IPS-18c (cell line): Measurements from ENCODE around the gene FNDC3B.

Source experiments
- H3K4me3 ChIP-seq: 2 replicates; pipeline ENCODE4 v1.7.0; 2013; ENCODE audit warnings: low read depth, mild to moderate bottlenecking, low read length, moderate library complexity; ENCODE audit not compliant: insufficient read depth
- H3K9me3 ChIP-seq: one replicate; pipeline ENCODE4 v1.6.1; 2013; ENCODE audit warnings: mild to moderate bottlenecking, low read length, moderate library complexity; ENCODE audit not compliant: control insufficient read depth, insufficient read depth

Gene FNDC3B

GRCh38 chr3:172131746-172132145, 92.4 kb downstream of the FNDC3B start:
- Histone ChIP-seq H3K9me3 (no peaks in the 10 kb centered on the region), H3K4me3 (no peak overlapping the region)

GRCh38 chr3:172132159-172132586, 92.8 kb downstream of the FNDC3B start:
- Histone ChIP-seq H3K9me3 (no peaks in the 10 kb centered on the region), H3K4me3 (no peak overlapping the region)

DNA sequence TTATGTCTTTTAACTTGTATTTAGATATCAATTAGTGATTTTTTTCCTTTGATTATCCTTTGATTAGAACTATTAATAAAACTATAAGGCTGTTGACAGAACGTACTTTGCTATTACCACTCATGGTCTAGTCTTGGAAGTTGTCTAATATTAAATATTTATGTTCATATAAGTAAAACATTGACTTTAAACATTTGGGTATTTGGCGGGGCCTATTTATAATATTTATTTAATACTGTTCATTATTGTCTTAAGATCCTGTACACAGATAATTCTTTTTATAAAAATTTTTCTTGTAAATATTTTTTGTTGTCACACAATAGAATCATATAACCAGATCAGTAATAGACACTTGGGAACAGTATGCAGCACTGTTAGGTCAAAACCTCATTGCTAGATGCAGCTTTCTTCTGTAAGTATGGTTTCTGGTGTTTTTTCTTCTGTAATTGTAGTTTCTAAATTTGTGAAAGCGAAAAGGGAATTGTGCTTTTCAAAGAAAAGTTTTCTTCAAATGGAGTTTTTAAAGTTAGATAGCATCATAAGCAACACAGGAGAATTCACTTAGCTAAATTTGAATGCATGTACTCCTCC, 93.4 kb downstream of the FNDC3B start:
- no peak overlapping the region for H3K4me3 ChIP-seq
- no peaks in the 10 kb centered on the region for H3K9me3 ChIP-seq

DNA sequence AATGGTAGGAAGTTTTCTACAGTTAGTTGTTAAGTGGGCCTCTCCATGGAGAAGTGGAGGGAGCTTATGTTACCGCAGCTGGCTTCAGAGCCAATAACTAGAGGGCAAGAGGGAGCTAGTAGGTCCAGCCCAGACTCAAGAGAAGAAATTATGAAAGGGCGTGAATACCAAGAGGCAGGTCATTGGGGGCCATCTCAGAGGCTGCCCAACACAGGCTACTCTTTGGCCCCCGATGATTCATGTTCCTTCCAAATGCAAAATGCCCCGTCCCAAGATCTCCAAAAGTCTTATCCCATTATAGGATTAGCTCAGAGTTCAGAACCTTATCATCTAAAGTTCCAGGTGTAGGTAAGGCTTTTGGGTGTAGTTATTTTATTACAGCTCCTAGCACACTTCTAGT, 94.5 kb downstream of the FNDC3B start:
- no peak overlapping the region for H3K4me3 ChIP-seq
- no peaks in the 10 kb centered on the region for H3K9me3 ChIP-seq

DNA sequence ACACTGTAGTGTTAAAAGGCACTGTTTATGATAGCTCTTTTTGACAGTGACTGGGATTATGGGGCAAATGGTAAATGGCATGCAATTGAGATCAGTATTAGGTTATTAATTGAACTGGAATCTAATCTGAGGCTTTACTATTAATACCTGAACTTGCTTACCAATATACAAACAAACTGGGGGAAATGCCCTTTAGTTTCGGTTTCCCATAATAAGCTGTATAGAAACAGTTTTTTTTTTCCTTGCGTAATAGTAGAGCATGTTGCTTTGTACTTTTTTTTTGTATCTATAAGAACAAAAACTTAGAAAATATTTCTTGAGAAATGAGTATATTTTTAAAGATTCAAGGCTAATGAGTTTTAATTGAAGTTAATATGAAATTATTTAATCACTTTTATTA, 95.0 kb downstream of the FNDC3B start:
- Histone ChIP-seq H3K4me3 (no peak overlapping the region), H3K9me3 (no peaks in the 10 kb centered on the region)

DNA sequence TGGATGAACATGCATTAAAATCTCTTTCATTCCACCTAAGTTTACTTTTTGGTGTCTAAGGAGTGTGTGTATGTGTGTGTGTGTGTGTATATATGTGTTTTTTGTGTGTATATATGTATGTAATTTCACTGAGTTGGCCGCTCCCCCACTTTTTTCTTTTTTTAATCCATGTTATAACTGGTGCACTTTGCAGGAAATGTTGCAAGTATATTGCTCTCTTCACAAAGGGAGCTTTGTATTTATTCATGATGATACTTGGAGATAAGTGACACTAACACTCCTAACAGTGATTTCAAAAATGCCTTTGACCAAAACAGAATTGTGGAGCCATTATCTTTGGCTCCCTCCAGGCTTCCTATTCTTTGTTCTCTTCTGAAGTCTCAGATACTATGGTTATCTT, 95.8 kb downstream of the FNDC3B start:
- Histone ChIP-seq H3K9me3 (no peaks in the 10 kb centered on the region), H3K4me3 (no peak overlapping the region)

DNA sequence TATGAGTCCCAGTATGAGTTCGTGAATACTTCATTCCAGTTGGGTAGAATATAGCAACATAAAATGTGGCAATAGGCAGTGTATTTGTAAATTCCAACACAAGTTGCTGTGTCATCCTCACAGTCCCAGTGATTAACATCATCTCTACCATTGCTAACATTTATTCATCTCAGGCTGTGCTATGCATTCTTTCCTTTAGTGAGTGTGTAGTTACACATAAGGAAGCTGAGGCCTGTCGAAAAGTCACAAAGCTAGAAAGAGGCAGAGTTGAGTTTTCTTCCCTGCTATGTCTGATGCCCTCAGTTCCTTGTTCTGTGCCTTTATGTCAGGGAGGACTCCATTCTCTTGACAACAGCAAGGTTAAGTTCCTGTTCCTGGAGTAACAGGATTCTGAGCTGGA, 96.4 kb downstream of the FNDC3B start:
- H3K9me3 ChIP-seq = no peaks in the 10 kb centered on the region
- H3K4me3 ChIP-seq = no peak overlapping the region

DNA sequence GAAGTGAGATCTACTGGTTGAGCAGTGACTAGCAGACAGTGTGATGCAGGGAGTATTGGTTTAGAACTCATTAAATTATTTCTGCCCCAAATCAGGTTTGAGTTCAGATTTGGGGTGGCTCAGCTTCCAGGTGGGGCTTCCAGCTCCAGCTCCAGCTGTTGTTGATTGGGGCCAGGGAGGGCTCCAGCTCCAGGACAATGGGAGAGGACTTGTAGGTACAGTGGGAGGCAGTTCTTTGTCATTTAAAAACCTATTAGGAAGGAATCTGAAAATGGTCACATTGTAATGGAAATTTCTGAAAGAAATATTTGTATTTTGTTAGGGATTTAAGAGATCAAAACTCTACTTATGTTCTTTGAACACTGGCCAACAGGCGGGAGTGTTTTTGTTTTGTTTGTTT, 97.0 kb downstream of the FNDC3B start:
- Histone ChIP-seq H3K9me3 (no peaks in the 10 kb centered on the region), H3K4me3 (no peak overlapping the region)

DNA sequence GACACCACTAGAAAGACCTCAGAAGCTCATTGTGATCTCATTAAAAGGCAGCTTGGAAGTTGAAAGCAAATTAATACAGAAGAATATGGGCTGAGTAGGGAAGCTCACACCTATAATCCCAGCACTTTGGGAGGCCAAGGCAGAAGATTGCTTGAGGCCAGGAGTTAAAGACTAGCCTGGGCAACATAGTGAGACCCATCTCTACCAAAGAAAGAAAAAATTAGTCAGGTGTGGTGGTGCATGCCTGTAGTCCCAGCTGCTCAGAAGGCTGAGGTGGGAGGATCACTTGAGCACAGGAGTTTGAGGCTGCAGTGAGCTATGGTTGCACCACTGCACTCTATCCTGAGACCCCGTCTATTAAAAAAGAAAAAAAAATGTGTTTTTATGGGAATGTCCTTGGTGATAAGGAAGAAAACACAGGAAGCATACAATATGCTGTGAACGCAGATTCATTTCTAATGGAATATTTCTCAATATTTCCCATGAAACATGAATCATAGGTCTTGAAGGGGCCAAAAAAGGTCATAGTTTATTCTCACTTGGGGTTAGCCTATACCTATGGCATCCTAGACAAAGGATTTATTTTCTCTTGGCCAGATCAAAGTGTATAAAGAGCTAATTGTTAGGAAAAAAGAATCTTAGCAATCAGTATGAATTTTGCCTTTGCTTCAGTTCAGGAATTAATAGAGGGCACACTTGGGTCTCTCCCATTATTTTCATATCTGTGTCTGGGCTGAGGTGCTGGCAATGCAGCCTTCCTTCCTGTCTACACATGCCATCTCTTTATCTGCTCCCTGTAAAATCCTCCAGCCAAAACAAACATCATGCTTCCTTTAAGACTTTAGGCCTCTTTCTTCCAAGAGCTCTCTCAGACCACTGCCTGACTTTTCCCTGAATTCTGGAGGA, 98.2 kb downstream of the FNDC3B start:
- Histone ChIP-seq H3K4me3 (no peak overlapping the region), H3K9me3 (no peaks in the 10 kb centered on the region)

GRCh38 chr3:172138193-172138537, 98.8 kb downstream of the FNDC3B start:
- H3K4me3 ChIP-seq = no peak overlapping the region

DNA sequence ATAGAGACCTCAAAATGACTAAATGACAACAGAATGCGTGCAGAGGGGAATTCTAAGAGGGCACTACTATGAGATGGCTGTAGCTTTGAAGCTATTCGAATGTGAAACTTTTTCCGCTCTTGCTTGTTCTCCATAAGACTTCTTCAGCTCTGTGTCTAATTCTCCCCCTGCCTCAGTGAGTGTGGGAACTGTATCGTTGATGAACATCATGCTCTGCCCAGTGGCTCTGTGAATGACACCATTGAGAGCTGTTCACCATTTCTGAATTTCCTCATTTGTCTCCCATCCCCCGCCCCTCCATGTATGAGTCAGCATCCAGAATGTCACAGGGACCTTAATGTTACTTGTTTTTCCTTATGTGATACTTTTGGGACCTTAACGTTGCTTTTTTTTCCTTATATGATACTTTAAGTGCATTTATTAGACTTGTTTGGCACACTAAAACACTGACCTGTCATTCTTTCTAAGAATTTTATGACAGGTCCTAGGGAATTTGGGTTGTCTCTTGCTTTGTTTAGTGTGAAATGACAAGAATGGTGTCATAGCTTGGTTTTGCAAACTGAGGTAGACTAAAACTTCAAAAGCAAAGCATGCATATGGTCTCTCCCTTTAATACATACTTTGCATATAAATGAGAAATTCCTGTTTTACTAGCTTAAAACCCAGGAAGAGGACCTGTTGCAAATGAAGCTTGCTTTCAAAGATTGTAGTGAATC, 99.6 kb downstream of the FNDC3B start:
- Histone ChIP-seq H3K4me3 (no peak overlapping the region), H3K9me3 (no peaks in the 10 kb centered on the region)

More at GRCh38 chr3:172138193-172138537, 98.8 kb downstream of the FNDC3B start:
- H3K9me3 ChIP-seq = no peaks in the 10 kb centered on the region

DNA sequence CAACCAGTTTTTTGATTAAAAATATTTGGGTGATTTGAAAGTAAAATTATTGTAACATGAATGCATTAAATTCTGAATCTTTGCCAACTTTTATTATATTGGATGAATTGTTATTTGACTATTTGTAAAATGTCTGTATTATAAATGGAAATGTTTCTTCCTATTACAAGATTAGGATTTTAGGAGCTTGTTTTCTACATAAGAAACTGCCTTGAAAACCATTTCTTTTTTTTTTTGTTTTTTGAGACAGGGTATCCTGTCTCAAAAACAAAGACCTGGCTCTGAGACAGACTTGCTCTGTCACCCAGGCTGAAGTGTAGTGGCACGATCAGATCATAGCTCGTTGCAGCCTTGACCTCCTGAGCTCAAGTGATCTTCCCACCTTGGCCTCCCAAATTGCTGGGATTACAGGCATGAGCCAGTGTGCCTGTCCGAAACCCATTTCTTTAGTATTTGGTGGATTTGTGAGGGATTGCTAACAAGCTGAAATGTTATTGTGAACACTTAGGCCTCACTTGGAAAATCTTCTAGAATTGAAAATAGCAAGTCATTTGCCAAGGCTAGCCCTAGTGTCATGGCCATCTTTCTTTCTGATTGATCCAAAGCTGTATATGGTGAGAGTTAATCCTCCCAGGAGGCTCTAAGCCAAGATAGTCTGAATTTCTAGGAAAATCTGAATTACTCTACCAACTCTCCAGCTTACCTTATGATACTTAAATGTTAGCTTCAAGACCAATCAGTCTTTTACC, 100.3 kb downstream of the FNDC3B start:
- Histone ChIP-seq H3K4me3 (no peak overlapping the region), H3K9me3 (no peaks in the 10 kb centered on the region)

DNA sequence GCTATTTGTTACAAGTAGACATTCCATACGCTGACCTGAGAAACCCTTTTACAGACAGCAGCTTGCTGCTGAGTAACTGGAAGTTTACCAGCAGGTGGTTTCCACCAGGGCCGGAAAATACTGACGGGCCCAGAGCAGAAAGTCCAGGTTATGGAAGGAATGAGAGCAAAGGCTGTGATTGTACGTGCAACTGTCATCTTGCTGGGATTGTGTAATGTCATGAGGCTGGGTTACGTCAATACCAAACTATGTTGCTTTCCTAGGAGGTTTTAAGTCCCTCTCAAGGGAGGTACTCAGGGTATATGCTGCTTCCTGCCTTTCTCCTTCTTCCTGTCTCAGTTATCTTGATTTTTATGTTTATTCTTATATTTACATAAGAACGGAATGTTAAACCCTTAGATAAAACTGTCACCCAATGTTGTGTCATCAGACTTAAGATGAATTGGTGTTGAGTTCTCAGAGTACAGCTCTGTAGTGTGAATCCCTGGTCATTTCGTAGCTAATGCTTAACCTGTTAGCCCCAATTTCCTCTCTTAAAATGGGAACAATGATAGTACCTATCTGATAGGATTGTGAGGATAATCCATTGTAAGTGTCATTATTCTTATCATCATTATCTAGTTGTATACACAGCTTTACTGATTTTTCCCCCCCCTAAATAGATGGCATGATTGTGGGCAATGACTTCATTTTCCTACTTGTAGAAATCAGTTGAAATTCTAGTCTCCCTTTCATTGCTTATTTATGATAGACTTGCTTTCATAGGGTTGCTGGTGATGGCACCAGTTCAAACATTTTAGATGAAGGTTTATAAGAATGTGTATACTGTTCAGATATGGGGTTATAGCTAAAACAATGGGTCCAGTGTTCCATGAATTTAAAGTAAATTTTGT, 101.4 kb downstream of the FNDC3B start:
- H3K9me3 ChIP-seq = no peaks in the 10 kb centered on the region
- H3K4me3 ChIP-seq = no peak overlapping the region

- no peaks in the 10 kb centered on the region for H3K9me3 ChIP-seq
- H3K4me3 ChIP-seq = no peak overlapping the region
Observed at GRCh38 chr3:172142051-172142863, 102.9 kb downstream of the FNDC3B start.

DNA sequence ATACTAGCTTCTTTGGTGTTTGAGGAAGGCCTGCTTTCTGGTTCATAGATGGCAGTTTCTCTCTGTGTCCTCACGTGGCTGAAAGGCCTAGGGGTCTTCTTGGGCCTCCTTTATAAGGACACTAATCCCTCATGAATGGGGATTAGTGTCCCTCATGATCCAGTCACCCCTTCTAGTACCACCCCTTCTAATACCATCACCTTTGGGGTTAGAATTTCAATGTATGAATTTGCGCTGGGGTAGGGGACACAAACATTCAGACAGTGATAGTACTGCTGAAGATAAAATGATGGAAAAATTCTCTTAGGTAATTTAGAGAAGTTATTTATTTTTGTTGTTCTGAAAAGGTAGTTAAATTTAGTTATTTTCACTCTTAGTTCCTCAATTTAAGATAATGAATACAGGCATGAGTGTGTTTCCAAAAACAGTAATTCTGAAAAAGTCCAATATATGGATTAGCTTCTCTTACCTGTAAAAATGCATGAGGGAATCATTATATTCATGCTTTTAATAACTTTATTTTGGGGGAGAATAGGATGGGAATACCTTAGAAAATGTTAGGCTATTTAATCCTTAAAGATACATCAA, 103.6 kb downstream of the FNDC3B start:
- no peaks in the 10 kb centered on the region for H3K9me3 ChIP-seq
- no peak overlapping the region for H3K4me3 ChIP-seq
